ENCODE data around the gene HPX. TPM values are rescaled to one million over a fixed set of nuclear protein-coding genes. Genes with fewer than 3 reads are reported as not detected.

HPX gene
- total and polyA plus RNA-seq, 2 of the 4 experiments (the other 2 are of a cell fraction) = 0.36 to 1.4 TPM

- no peak for TF ChIP-seq CHD1 (IDR thresholded peaks at IDR 0.05; ENCODE audit: low read depth, low read length)
Measured at GRCh38 chr11:6385046-6385777, 55.6 kb downstream of the HPX start (continued).

Other genes starting within 250 kb of the HPX start
- gene OR52W1, start 241.8 kb downstream of the HPX start, total RNA-seq (2012; rRNA removed) = not detected in 2 replicates
- not detected in 2 replicates for gene OR52W1, start 241.8 kb downstream of the HPX start, polyA plus RNA-seq (2012; rRNA removed)
- gene C11orf42, start 235.4 kb downstream of the HPX start, total RNA-seq (2012; rRNA removed) = not detected in 2 replicates
- not detected in 2 replicates for gene C11orf42, start 235.4 kb downstream of the HPX start, polyA plus RNA-seq (2012; rRNA removed)
- 4.7 and 5.9 TPM in 2 replicates for gene FHIP1B, start 206.4 kb downstream of the HPX start, total RNA-seq (2012; rRNA removed)
- 28.1 and 30.2 TPM in 2 replicates for gene FHIP1B, start 206.4 kb downstream of the HPX start, polyA plus RNA-seq (2012; rRNA removed)
- under 0.01 TPM in 1 of 2 replicates, not detected in the other for gene CNGA4, start 201.9 kb downstream of the HPX start, total RNA-seq (2012; rRNA removed)
- 0.07 and 0.12 TPM in 2 replicates for gene CNGA4, start 201.9 kb downstream of the HPX start, polyA plus RNA-seq (2012; rRNA removed)
- not detected in 2 replicates for gene CCKBR, start 181.1 kb downstream of the HPX start, total RNA-seq (2012; rRNA removed)
- gene CCKBR, start 181.1 kb downstream of the HPX start, polyA plus RNA-seq (2012; rRNA removed) = not detected in 2 replicates
- 112 and 116 TPM in 2 replicates for gene CAVIN3, start 120.5 kb downstream of the HPX start, total RNA-seq (2012; rRNA removed)
- 185 and 241 TPM in 2 replicates for gene CAVIN3, start 120.5 kb downstream of the HPX start, polyA plus RNA-seq (2012; rRNA removed)
- gene SMPD1, start 50.5 kb downstream of the HPX start, total RNA-seq (2012; rRNA removed) = 17.5 and 19.5 TPM in 2 replicates
- gene SMPD1, start 50.5 kb downstream of the HPX start, polyA plus RNA-seq (2012; rRNA removed) = 108 and 118 TPM in 2 replicates
- 39.4 and 40.3 TPM in 2 replicates for gene APBB1, start 21.9 kb downstream of the HPX start, total RNA-seq (2012; rRNA removed)
- gene APBB1, start 21.9 kb downstream of the HPX start, polyA plus RNA-seq (2012; rRNA removed) = 44.1 and 45.7 TPM in 2 replicates
- gene TRIM3, start 33.0 kb upstream of the HPX start, total RNA-seq (2012; rRNA removed) = 13.8 and 14.2 TPM in 2 replicates
- 22.3 and 23.7 TPM in 2 replicates for gene TRIM3, start 33.0 kb upstream of the HPX start, polyA plus RNA-seq (2012; rRNA removed)
- 76.7 and 84.4 TPM in 2 replicates for gene ARFIP2, start 40.3 kb upstream of the HPX start, total RNA-seq (2012; rRNA removed)
- gene ARFIP2, start 40.3 kb upstream of the HPX start, polyA plus RNA-seq (2012; rRNA removed) = 91.9 and 93.9 TPM in 2 replicates
- 24.7 and 27.5 TPM in 2 replicates for gene TIMM10B, start 40.5 kb upstream of the HPX start, total RNA-seq (2012; rRNA removed)
- gene TIMM10B, start 40.5 kb upstream of the HPX start, polyA plus RNA-seq (2012; rRNA removed) = 22.8 and 27.1 TPM in 2 replicates
- 1.4 and 1.8 TPM in 2 replicates for gene DNHD1, start 56.3 kb upstream of the HPX start, total RNA-seq (2012; rRNA removed)
- gene DNHD1, start 56.3 kb upstream of the HPX start, polyA plus RNA-seq (2012; rRNA removed) = 3.0 and 3.6 TPM in 2 replicates
- gene RRP8, start 162.6 kb upstream of the HPX start, total RNA-seq (2012; rRNA removed) = 11.1 and 11.5 TPM in 2 replicates
- gene RRP8, start 162.6 kb upstream of the HPX start, polyA plus RNA-seq (2012; rRNA removed) = 9.0 and 10.8 TPM in 2 replicates
- gene ILK, start 162.8 kb upstream of the HPX start, total RNA-seq (2012; rRNA removed) = 272 and 339 TPM in 2 replicates
- 367 and 389 TPM in 2 replicates for gene ILK, start 162.8 kb upstream of the HPX start, polyA plus RNA-seq (2012; rRNA removed)
- gene TAF10, start 171.2 kb upstream of the HPX start, total RNA-seq (2012; rRNA removed) = 18.6 and 24.4 TPM in 2 replicates
- gene TAF10, start 171.2 kb upstream of the HPX start, polyA plus RNA-seq (2012; rRNA removed) = 132 and 180 TPM in 2 replicates
- gene TPP1, start 178.4 kb upstream of the HPX start, total RNA-seq (2012; rRNA removed) = 16.7 and 33.5 TPM in 2 replicates
- 66.2 and 108 TPM in 2 replicates for gene TPP1, start 178.4 kb upstream of the HPX start, polyA plus RNA-seq (2012; rRNA removed)
- 1.4 and 1.7 TPM in 2 replicates for gene DCHS1, start 214.8 kb upstream of the HPX start, total RNA-seq (2012; rRNA removed)
- gene DCHS1, start 214.8 kb upstream of the HPX start, polyA plus RNA-seq (2012; rRNA removed) = 3.3 and 3.8 TPM in 2 replicates
- gene MRPL17, start 242.4 kb upstream of the HPX start, total RNA-seq (2012; rRNA removed) = 65.8 and 70.3 TPM in 2 replicates
- 85.2 and 97.5 TPM in 2 replicates for gene MRPL17, start 242.4 kb upstream of the HPX start, polyA plus RNA-seq (2012; rRNA removed)